GM20431 (cell line): ENCODE measurements around the gene PFKL.

Experiments
- in situ Hi-C: fragments of 300-500 bp; cut with MseI, MboI; formaldehyde crosslinking; loops from one replicate; pipeline ENCODE4 v1.15.0; 2020; ENCODE audit warnings: low sequenced_read_pairs; ENCODE audit not compliant: unreplicated experiment

Gene PFKL

GRCh38 chr21:44324854-44325107 lies 24.9 kb downstream of the PFKL start:
- in situ Hi-C loops = loop anchor here (25.0 kb wide), 1 partner anchor 113 kb away; no protein-coding TSS in a partner anchor

GRCh38 chr21:44325386-44326271 lies 25.8 kb downstream of the PFKL start:
- in situ Hi-C loops = loop anchor here (25.0 kb wide), 1 partner anchor 112 kb away; no protein-coding TSS in a partner anchor

GRCh38 chr21:44326272-44326647 lies 26.4 kb downstream of the PFKL start:
- in situ Hi-C loops = loop anchor here (25.0 kb wide), 1 partner anchor 111 kb away; no protein-coding TSS in a partner anchor

GRCh38 chr21:44326716-44327602 lies 27.1 kb downstream of the PFKL start:
- in situ Hi-C loops = loop anchor here (25.0 kb wide), 1 partner anchor 110 kb away; no protein-coding TSS in a partner anchor

- in situ Hi-C loops = loop anchor here (25.0 kb wide), 1 partner anchor 110 kb away; no protein-coding TSS in a partner anchor
Measured at GRCh38 chr21:44327603-44327974, 27.7 kb downstream of the PFKL start.

- in situ Hi-C loops = loop anchor here (25.0 kb wide), 1 partner anchor 109 kb away; no protein-coding TSS in a partner anchor
Measured at GRCh38 chr21:44328242-44328895, 28.5 kb downstream of the PFKL start.

GRCh38 chr21:44329086-44329889 lies 29.4 kb downstream of the PFKL start:
- in situ Hi-C loops = loop anchor here (25.0 kb wide), 1 partner anchor 108 kb away; no protein-coding TSS in a partner anchor

GRCh38 chr21:44329971-44330681 lies 30.3 kb downstream of the PFKL start:
- in situ Hi-C loops = loop anchor here (25.0 kb wide), 1 partner anchor 107 kb away; no protein-coding TSS in a partner anchor

- in situ Hi-C loops = loop anchor here (25.0 kb wide), 1 partner anchor 107 kb away; no protein-coding TSS in a partner anchor
Measured at GRCh38 chr21:44330698-44331097, 30.8 kb downstream of the PFKL start.

GRCh38 chr21:44331209-44331608 lies 31.4 kb downstream of the PFKL start:
- in situ Hi-C loops = loop anchor here (25.0 kb wide), 1 partner anchor 106 kb away; no protein-coding TSS in a partner anchor

- in situ Hi-C loops = loop anchor here (25.0 kb wide), 1 partner anchor 106 kb away; no protein-coding TSS in a partner anchor
Measured at GRCh38 chr21:44331650-44332307, 31.9 kb downstream of the PFKL start.

GRCh38 chr21:44332383-44332782 lies 32.5 kb downstream of the PFKL start:
- in situ Hi-C loops = loop anchor here (25.0 kb wide), 1 partner anchor 105 kb away; no protein-coding TSS in a partner anchor

GRCh38 chr21:44332965-44333364 lies 33.1 kb downstream of the PFKL start:
- in situ Hi-C loops = loop anchor here (25.0 kb wide), 1 partner anchor 104 kb away; no protein-coding TSS in a partner anchor

GRCh38 chr21:44333509-44334328 lies 33.9 kb downstream of the PFKL start:
- in situ Hi-C loops = loop anchor here (25.0 kb wide), 1 partner anchor 104 kb away; no protein-coding TSS in a partner anchor

- in situ Hi-C loops = loop anchor here (25.0 kb wide), 1 partner anchor 103 kb away; no protein-coding TSS in a partner anchor
Measured at GRCh38 chr21:44334329-44335030, 34.6 kb downstream of the PFKL start.
